ENCODE data around the gene IL36G.

The IL36G gene

GRCh38 chr2:112972423-112973086 lies 5.3 kb upstream of the IL36G start:
- DNase-seq (ENCODE audit: low read depth) = no peak

DNA sequence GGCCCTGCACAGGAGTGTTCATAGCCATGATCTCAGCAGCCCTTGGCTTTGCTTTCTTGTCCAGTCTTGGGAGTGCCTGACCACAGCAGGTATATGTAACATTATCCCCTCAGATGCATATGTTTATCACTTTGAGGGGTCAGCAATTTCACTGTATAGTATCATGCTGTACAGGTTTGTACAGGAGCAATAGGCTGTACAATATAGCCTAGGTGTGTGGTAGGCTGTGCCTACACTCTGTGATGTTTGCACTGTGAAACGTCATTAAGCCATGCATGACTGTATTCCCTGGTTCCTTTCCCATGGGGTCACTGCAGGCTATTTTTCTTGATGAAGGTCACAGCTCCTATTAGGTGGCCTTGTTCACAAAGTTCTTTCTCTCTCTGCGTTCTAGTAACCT lies 4.7 kb upstream of the IL36G start:
- DNase-seq (ENCODE audit: low read depth) = no peak

DNA sequence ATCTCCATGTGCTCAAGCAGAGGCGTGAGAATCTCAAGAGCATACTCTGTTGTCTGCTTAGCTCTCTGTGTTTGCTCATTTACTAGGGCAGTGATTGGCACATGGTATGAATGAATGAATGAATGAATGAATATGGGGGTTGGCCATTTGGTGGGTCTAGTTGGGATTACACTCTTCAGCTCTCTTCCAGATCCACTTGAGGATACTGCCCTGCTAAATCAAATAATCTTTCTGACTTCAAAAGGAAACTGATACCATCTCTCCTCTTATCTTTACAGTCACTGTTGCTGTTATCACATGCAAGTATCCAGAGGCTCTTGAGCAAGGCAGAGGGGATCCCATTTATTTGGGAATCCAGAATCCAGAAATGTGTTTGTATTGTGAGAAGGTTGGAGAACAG lies 1.9 kb downstream of the IL36G start:
- no peak for DNase-seq (ENCODE audit: low read depth)

DNA sequence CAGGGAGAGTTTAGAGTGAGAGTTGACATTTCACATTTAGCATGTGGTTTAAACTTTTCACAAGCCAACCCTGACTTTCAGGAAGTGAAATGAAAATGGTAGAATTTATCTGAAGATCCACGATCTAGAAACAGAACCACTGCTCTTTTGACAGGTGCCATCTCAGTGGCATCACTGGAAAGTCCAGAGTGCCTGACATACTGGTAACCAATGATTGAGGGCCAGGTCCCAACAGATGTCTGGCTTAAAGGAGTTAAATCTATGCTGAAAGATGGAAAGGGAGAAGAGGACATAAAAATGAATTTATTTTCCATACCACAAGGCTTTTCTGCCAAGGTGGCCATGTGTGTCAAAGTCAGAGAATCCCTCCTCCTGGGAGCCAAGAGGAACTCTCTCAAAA lies 2.7 kb downstream of the IL36G start:
- no peak for DNase-seq (ENCODE audit: low read depth)

DNA sequence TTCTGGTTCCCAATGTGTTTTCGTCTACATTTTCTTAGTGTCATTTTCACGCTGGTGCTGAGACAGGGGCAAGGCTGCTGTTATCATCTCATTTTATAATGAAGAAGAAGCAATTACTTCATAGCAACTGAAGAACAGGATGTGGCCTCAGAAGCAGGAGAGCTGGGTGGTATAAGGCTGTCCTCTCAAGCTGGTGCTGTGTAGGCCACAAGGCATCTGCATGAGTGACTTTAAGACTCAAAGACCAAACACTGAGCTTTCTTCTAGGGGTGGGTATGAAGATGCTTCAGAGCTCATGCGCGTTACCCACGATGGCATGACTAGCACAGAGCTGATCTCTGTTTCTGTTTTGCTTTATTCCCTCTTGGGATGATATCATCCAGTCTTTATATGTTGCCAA lies 7.3 kb downstream of the IL36G start:
- DNase-seq (ENCODE audit: low read depth) = no peak

DNA sequence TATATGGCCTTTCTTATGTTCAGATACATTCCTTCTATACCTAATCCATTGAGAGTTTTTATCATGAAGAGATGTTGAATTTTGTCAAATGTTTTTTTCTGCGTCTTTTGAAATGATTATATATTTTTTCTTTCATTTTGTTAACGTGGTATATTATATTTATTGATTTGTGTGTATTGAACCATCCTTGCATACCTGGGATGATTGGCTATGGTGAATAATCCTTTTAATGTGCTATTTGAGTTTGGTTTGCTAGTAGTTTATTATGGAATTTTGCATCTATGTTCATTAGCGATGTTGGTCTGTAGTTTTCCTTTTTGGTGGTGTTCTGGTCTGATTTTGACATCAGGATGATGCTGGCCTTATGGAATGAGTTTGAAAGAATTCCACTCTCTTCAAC lies 11.8 kb downstream of the IL36G start:
- DNase-seq (ENCODE audit: low read depth) = no peak

DNA sequence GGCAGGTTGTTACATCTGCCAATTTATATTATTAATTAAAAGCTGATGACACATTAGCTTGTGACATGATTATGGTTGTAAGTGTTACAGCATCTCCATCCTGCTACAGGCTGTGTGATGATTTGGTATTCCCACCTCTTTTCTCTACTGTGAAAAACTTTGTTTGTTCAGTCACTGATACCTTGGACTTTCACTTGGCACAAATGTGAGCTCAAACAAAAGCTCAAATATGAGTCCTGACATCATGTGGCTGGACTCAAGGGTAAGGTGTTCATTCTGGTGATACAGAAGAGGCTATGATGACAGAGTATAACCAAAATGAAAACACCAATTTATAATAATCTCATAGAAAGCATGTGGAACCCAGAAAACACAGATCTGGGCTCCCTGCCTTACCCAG lies 16.0 kb downstream of the IL36G start:
- DNase-seq (ENCODE audit: low read depth) = no peak

GRCh38 chr2:112994648-112995047 lies 16.8 kb downstream of the IL36G start:
- DNase-seq (ENCODE audit: low read depth) = no peak

GRCh38 chr2:112995346-112995920 lies 17.6 kb downstream of the IL36G start:
- DNase-seq (ENCODE audit: low read depth) = no peak

DNA sequence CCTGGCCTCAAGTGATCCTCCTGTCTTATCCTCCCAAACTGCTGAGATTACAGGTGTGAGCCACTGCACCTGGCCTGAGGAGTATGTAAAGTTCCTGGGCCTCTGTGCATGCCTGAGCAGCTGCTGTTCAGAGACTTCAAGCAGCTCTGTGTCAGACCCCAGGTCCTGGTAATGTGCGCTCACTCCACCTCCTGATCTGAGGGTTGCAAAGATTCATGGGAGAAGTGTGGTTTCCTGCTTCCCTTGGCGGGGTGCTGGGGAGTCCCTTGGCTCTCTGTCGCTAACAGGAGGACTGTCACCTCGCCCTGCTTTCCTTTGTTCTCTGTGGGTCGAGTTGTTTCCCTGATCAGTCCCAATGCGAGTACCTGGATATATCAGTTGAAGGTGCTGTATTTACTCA lies 18.8 kb downstream of the IL36G start:
- no peak for DNase-seq (ENCODE audit: low read depth)

DNA sequence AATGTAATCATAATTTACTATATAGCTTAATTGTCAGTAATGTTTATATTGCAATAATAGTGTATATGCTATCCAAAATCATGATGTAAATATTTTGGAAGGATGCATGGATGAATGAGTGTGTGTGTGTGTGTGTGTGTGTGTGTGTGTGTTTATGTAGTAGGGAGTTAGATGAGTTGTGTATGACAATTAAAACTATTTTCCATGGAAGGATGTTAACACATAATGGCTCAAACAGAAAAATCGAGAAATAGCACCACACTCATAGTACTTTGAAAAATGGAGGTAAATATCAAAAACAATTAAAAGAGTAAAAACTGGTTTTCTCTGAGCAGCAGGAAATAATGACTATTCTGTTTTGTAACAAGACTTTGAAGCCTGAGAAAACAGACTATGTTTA lies 19.3 kb downstream of the IL36G start:
- no peak for DNase-seq (ENCODE audit: low read depth)

GRCh38 chr2:113000436-113000835 lies 22.6 kb downstream of the IL36G start:
- DNase-seq (ENCODE audit: low read depth) = no peak

DNA sequence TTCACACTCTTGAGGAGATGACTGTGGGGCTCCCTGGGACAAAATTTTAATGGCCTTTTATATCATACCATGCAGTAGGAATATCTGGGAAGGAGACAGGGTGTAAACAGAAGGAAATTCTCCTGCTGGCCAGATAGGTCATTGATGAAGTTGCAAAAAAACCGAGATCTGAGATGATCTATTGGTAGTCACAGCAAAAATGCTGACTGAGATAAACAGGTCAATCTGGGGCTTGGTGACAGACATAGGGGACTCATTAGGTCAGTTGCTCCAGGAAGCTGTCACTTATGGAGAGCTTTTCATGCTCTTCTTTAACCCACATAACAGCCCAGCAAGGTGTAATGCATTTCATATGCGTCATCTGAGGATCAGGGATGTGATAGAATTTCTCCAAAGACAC lies 24.9 kb downstream of the IL36G start:
- no peak for DNase-seq (ENCODE audit: low read depth)

GRCh38 chr2:113005030-113005509 lies 27.3 kb downstream of the IL36G start, which contains the start of gene IL36A:
IL36A (plus strand) TSS chr2:113005459; CDS start chr2:113005872, 413 bp downstream.
- DNase-seq (ENCODE audit: low read depth) = no peak

GRCh38 chr2:113007250-113007649 lies 29.4 kb downstream of the IL36G start:
- DNase-seq (ENCODE audit: low read depth) = no peak

DNA sequence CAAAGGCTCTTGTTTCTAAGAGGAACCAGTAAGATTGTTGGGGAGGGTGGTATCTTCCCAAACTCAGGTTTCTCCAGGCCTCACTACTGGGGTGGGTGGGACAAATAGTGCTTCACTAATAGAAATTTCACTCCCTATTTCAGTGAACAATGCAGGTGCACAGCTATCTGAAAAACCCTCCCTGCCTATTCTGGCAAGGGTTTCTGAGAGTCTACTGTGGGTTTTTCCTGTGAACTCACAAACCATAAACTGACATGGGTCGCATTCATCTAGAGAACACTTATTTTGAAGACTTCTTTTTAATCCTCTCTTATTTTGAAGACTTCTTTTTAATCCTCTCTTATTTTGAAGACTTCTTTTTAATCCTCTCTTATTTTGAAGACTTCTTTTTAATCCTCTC lies 31.8 kb downstream of the IL36G start:
- no peak for DNase-seq (ENCODE audit: low read depth)

- DNase-seq (ENCODE audit: low read depth) = peak; percentile 8
Observed at GRCh38 chr2:113010088-113010487, 32.3 kb downstream of the IL36G start.

DNA sequence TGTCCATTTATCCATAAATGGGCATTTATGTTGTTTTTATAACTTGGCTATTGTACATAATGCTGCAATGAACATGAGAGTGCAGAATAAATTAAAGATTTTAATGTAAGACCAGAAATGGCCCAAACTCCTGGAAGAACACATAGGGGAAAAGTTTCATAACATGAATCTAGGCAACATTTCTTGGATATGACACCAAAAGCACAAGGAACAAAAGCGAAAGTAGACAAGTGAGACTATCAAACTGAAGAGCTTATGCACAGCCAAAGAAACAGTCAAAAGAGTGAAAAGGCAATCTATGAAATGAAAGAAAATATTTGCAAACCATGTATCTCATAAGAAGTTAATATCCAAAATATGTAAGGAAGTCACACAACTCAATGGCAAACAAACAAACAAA lies 33.3 kb downstream of the IL36G start:
- no peak for DNase-seq (ENCODE audit: low read depth)

GRCh38 chr2:113012436-113013335 lies 34.9 kb downstream of the IL36G start:
- DNase-seq (ENCODE audit: low read depth) = peak; percentile 45

GRCh38 chr2:113013336-113013661 lies 35.5 kb downstream of the IL36G start:
- DNase-seq (ENCODE audit: low read depth) = no peak

GRCh38 chr2:113014067-113014466 lies 36.3 kb downstream of the IL36G start:
- DNase-seq (ENCODE audit: low read depth) = no peak

DNA sequence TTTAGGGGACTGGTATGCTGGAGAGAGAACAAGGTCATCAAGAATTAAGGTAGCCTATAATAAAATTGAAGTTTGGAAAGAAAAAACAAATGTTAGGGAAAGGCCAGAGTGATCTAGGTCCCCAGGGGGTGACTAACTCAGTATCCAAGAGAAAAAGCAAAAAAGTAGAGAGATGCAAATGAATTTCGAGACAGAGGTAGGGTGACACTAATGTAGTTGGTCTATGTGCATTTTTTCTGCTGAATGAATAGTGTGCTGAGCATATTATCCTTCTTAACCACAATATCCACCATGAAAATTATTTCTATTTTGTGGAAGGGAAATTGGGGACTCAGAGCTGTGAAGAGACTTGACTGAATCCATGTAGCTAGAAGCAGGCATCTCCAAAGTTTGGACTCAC lies 37.2 kb downstream of the IL36G start:
- DNase-seq (ENCODE audit: low read depth) = no peak

GRCh38 chr2:113015655-113016054 lies 37.8 kb downstream of the IL36G start:
- no peak for DNase-seq (ENCODE audit: low read depth)

Measured in iris pigment epithelial cell (primary cell).